ENCODE measurements around the gene ALPG.

- TF ChIP-seq CTCF (IDR thresholded peaks at IDR 0.05 in 2 of 3, conservative IDR thresholded peaks at IDR 0.05 in 1 of 3; ENCODE audit: borderline replicate concordance in 1 of 3, insufficient read depth in 1 of 3, low read depth in 2 of 3, low read length in 2 of 3): no peak
- no peak for TF ChIP-seq POLR2AphosphoS5 (IDR thresholded peaks at IDR 0.05; ENCODE audit: low read depth, low read length)
- no peak for TF ChIP-seq RAD21 (IDR thresholded peaks at IDR 0.05; ENCODE audit: low read depth)
- no peak for TF ChIP-seq SP1 (IDR thresholded peaks at IDR 0.05; ENCODE audit: low read depth)
- TF ChIP-seq EZH2 (IDR thresholded peaks at IDR 0.05): no peak
Measured at GRCh38 chr2:232434563-232435374, 28.1 kb downstream of the ALPG start.

Data from HCT116 (cell line).